HG03342 (cell line): Measurements from ENCODE around the gene RPS8.
"Not testable (repeated sequence)": the region's sequence is repeated elsewhere in the genome, so short reads cannot be mapped to it uniquely, and the experiment has no call there.

ENCODE experiments used
- ATAC-seq: cut with Tn5 transposase; IDR thresholded peaks from one replicate; pipeline ENCODE4 v1.9.1; 2021; ENCODE audit warnings: mild to moderate bottlenecking, moderate library complexity; ENCODE audit not compliant: unreplicated experiment

The RPS8 gene

GRCh38 chr1:44819196-44819607, 43.9 kb downstream of the RPS8 start:
- ATAC-seq = no peak

- ATAC-seq = peak; percentile 72
These were observed 44.4 kb downstream of the RPS8 start for GRCh38 chr1:44819608-44820327.

GRCh38 chr1:44820328-44821239, 45.2 kb downstream of the RPS8 start:
- no peak for ATAC-seq

GRCh38 chr1:44821240-44821715, 45.9 kb downstream of the RPS8 start:
- no peak for ATAC-seq

GRCh38 chr1:44822131-44822701, 46.9 kb downstream of the RPS8 start:
- no peak for ATAC-seq

- ATAC-seq = no peak
These were observed 47.7 kb downstream of the RPS8 start for GRCh38 chr1:44822981-44823451.

GRCh38 chr1:44824392-44824791, 49.1 kb downstream of the RPS8 start:
- not testable (repeated sequence) for ATAC-seq

- ATAC-seq = no peak
These were observed 51.2 kb downstream of the RPS8 start for GRCh38 chr1:44826375-44827196.

- no peak for ATAC-seq
These were observed 52.1 kb downstream of the RPS8 start for GRCh38 chr1:44827197-44828002.

GRCh38 chr1:44828003-44828651, 52.8 kb downstream of the RPS8 start:
- no peak for ATAC-seq
